ENCODE data around the gene ASB18.

Gene ASB18

DNA sequence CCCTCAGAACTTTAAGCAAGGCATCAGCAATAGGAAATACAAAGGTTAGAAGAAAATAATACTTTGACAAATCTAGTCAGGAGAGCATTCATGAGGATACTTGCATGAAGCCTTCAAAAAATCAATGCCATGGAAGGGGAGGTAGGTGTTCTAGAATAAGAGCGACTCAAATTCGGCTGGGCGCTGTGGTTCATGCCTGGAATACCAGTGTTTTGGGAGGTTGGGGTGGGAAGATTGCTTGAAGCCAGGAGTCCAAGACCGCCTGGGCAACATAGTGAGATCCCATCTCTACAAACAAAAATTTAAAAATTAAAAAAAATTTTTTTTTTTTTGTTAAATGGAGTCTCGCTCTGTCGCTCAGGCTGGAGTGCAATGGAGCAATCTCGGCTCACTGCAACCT is 117.8 kb downstream of the ASB18 start (continued):
- TF ChIP-seq ZNF701 (tag by site-specific recombination; IDR thresholded peaks at IDR 0.05): no peak
- TF ChIP-seq ZNF416 (tag by site-specific recombination; IDR thresholded peaks at IDR 0.05): no peak
- TF ChIP-seq ZNF23 (tag by site-specific recombination; IDR thresholded peaks at IDR 0.05; ENCODE audit: borderline replicate concordance): no peak
- TF ChIP-seq ZNF560 (tag by site-specific recombination; IDR thresholded peaks at IDR 0.05; ENCODE audit: borderline replicate concordance): no peak

DNA sequence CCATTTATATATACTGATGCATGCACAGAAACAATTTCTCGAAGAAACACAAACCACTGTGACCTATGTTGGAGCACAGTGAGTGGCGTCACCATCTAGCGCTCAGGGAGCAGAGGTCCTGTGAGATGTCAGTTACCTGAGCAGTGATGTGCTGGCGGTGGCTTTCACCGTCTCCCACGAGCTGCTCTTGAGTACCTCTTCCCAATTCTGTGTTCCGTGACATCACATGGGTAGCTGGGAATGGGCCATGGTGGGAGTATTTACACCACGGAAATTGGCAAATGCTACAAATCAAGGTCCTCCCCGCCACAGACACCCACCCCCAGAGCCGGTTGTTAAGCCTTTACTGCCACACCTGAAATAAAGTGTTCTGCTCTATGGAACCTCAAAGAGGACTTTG is 120.4 kb downstream of the ASB18 start:
- no peak overlapping the region for H3K27ac ChIP-seq (ENCODE audit: extremely low read depth, low read depth, low read length)
- H3K9me3 ChIP-seq (ENCODE audit: control insufficient read depth, insufficient read depth, low read depth, low read length): no peaks in the 10 kb centered on the region
- no peak overlapping the region for H3K4me3 ChIP-seq (ENCODE audit: low read depth, low read length)
- no peaks in the 10 kb centered on the region for H3K36me3 ChIP-seq (ENCODE audit: control insufficient read depth in 2 of 2, insufficient read depth in 1 of 2, low read length in 2 of 2)
- H3K4me1 ChIP-seq (ENCODE audit: control insufficient read depth, insufficient read depth, low read length): no peaks in the 10 kb centered on the region
- CTCF ChIA-PET: interaction anchor here (0.9 kb wide), 1 partner anchor 464 kb away, joined by 4 read pairs; no protein-coding TSS in a partner anchor
- TF ChIP-seq, protein P1, sequence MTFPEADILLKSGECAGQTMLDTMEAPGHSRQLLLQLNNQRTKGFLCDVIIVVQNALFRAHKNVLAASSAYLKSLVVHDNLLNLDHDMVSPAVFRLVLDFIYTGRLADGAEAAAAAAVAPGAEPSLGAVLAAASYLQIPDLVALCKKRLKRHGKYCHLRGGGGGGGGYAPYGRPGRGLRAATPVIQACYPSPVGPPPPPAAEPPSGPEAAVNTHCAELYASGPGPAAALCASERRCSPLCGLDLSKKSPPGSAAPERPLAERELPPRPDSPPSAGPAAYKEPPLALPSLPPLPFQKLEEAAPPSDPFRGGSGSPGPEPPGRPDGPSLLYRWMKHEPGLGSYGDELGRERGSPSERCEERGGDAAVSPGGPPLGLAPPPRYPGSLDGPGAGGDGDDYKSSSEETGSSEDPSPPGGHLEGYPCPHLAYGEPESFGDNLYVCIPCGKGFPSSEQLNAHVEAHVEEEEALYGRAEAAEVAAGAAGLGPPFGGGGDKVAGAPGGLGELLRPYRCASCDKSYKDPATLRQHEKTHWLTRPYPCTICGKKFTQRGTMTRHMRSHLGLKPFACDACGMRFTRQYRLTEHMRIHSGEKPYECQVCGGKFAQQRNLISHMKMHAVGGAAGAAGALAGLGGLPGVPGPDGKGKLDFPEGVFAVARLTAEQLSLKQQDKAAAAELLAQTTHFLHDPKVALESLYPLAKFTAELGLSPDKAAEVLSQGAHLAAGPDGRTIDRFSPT (tag by site-specific recombination; IDR thresholded peaks at IDR 0.05): no peak
- no peak for TF ChIP-seq ZNF311 (tag by site-specific recombination; IDR thresholded peaks at IDR 0.05; ENCODE audit: borderline replicate concordance)
- TF ChIP-seq ZNF423 (tag by site-specific recombination; IDR thresholded peaks at IDR 0.05): no peak
- TF ChIP-seq, protein P2, sequence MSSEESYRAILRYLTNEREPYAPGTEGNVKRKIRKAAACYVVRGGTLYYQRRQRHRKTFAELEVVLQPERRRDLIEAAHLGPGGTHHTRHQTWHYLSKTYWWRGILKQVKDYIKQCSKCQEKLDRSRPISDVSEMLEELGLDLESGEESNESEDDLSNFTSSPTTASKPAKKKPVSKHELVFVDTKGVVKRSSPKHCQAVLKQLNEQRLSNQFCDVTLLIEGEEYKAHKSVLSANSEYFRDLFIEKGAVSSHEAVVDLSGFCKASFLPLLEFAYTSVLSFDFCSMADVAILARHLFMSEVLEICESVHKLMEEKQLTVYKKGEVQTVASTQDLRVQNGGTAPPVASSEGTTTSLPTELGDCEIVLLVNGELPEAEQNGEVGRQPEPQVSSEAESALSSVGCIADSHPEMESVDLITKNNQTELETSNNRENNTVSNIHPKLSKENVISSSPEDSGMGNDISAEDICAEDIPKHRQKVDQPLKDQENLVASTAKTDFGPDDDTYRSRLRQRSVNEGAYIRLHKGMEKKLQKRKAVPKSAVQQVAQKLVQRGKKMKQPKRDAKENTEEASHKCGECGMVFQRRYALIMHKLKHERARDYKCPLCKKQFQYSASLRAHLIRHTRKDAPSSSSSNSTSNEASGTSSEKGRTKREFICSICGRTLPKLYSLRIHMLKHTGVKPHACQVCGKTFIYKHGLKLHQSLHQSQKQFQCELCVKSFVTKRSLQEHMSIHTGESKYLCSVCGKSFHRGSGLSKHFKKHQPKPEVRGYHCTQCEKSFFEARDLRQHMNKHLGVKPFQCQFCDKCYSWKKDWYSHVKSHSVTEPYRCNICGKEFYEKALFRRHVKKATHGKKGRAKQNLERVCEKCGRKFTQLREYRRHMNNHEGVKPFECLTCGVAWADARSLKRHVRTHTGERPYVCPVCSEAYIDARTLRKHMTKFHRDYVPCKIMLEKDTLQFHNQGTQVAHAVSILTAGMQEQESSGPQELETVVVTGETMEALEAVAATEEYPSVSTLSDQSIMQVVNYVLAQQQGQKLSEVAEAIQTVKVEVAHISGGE (tag by site-specific recombination; conservative IDR thresholded peaks at IDR 0.05; ENCODE audit: low read depth): no peak
- no peak for TF ChIP-seq ZNF184 (tag by site-specific recombination; IDR thresholded peaks at IDR 0.05)
- no peak for TF ChIP-seq ZNF175 (tag by site-specific recombination; IDR thresholded peaks at IDR 0.05)
- TF ChIP-seq HOXC10 (CRISPR knock-in tag; IDR thresholded peaks at IDR 0.05): no peak
- no peak for TF ChIP-seq ZNF707 (tag by site-specific recombination; IDR thresholded peaks at IDR 0.05)
- TF ChIP-seq ZNF133 (tag by site-specific recombination; IDR thresholded peaks at IDR 0.05): no peak
- no peak for TF ChIP-seq ZNF514 (tag by site-specific recombination; IDR thresholded peaks at IDR 0.05)
- no peak for TF ChIP-seq ZNF324 (tag by site-specific recombination; IDR thresholded peaks at IDR 0.05)
- TF ChIP-seq ZFP3 (tag by site-specific recombination; IDR thresholded peaks at IDR 0.05; ENCODE audit: low read depth): no peak
- no peak for TF ChIP-seq SP3 (tag by site-specific recombination; IDR thresholded peaks at IDR 0.05)
- no peak for TF ChIP-seq ZNF174 (tag by site-specific recombination; IDR thresholded peaks at IDR 0.05)
- TF ChIP-seq, protein P3, sequence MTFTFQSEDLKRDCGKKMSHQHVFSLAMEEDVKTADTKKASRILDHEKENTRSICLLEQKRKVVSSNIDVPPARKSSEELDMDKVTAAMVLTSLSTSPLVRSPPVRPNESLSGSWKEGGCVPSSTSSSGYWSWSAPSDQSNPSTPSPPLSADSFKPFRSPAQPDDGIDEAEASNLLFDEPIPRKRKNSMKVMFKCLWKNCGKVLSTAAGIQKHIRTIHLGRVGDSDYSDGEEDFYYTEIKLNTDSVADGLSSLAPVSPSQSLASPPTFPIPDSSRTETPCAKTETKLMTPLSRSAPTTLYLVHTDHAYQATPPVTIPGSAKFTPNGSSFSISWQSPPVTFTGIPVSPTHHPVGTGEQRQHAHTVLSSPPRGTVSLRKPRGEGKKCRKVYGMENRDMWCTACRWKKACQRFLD (tag by site-specific recombination; IDR thresholded peaks at IDR 0.05): no peak
- TF ChIP-seq, protein P4, sequence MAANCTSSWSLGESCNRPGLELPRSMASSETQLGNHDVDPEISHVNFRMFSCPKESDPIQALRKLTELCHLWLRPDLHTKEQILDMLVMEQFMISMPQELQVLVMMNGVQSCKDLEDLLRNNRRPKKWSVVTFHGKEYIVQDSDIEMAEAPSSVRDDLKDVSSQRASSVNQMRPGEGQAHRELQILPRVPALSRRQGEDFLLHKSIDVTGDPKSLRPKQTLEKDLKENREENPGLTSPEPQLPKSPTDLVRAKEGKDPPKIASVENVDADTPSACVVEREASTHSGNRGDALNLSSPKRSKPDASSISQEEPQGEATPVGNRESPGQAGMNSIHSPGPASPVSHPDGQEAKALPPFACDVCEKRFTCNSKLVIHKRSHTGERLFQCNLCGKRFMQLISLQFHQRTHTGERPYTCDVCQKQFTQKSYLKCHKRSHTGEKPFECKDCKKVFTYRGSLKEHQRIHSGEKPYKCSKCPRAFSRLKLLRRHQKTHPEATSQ (tag by site-specific recombination; IDR thresholded peaks at IDR 0.05): no peak
- no peak for TF ChIP-seq SCRT1 (tag by site-specific recombination; IDR thresholded peaks at IDR 0.05; ENCODE audit: borderline replicate concordance)
- TF ChIP-seq, protein P5, sequence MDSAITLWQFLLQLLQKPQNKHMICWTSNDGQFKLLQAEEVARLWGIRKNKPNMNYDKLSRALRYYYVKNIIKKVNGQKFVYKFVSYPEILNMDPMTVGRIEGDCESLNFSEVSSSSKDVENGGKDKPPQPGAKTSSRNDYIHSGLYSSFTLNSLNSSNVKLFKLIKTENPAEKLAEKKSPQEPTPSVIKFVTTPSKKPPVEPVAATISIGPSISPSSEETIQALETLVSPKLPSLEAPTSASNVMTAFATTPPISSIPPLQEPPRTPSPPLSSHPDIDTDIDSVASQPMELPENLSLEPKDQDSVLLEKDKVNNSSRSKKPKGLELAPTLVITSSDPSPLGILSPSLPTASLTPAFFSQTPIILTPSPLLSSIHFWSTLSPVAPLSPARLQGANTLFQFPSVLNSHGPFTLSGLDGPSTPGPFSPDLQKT (IDR thresholded peaks at IDR 0.05; ENCODE audit: borderline replicate concordance, low read depth, low read length): no peak
- TF ChIP-seq, protein P6, sequence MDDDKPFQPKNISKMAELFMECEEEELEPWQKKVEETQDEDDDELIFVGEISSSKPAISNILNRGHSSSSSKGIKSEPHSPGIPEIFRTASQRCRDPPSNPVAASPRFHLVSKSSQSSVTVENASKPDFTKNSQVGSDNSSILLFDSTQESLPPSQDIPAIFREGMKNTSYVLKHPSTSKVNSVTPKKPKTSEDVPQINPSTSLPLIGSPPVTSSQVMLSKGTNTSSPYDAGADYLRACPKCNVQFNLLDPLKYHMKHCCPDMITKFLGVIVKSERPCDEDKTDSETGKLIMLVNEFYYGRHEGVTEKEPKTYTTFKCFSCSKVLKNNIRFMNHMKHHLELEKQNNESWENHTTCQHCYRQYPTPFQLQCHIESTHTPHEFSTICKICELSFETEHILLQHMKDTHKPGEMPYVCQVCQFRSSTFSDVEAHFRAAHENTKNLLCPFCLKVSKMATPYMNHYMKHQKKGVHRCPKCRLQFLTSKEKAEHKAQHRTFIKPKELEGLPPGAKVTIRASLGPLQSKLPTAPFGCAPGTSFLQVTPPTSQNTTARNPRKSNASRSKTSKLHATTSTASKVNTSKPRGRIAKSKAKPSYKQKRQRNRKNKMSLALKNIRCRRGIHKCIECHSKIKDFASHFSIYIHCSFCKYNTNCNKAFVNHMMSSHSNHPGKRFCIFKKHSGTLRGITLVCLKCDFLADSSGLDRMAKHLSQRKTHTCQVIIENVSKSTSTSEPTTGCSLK (tag by site-specific recombination; IDR thresholded peaks at IDR 0.05): no peak
- no peak for TF ChIP-seq ZNF792 (tag by site-specific recombination; IDR thresholded peaks at IDR 0.05)
- POLR2A ChIA-PET: no interaction called here
